ENCODE data around the gene MAGEB2.

MAGEB2 gene

DNA sequence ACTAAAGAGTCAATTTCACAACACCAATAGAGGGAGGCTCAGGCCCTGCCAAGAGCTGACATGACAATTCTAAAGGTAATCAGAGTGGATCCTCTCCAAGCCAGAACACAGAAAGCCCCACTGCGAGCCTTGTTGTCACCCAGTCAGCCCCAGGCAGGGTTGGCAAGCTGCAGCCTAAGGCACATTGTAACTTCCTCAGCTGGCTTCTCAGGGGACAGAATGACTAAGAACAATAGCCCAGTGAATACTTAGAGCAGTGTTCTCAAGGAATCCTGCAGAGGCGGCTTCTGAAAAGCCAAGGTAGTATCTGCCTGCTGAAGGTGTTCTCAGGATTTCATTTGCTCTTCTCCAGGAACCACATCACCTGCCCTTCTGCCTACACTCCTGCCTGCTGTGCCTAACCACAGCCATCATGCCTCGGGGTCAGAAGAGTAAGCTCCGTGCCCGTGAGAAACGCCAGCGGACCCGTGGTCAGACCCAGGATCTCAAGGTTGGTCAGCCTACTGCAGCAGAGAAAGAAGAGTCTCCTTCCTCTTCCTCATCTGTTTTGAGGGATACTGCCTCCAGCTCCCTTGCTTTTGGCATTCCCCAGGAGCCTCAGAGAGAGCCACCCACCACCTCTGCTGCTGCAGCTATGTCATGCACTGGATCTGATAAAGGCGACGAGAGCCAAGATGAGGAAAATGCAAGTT, 26.5 kb downstream of the MAGEB2 start, which contains the start of gene MAGEB4:
MAGEB4 (plus strand) TSS at position 277 of the 692 bp plus-strand sequence; CDS start at position 413, 136 bp downstream.
- DNase-seq (ENCODE audit: low read depth, low spot score): no peak
- no peak within 1 kb of the TSS for H3K4me3 ChIP-seq (ENCODE audit: low read depth, low read length)
- no peak for TF ChIP-seq CTCF (IDR thresholded peaks at IDR 0.05; ENCODE audit: low read depth, low read length)
- in situ Hi-C loops (cut with HindIII; ENCODE audit: low sequenced_read_pairs): no loop called here

- DNase-seq (ENCODE audit: low read depth, low spot score): no peak
- H3K4me3 ChIP-seq (ENCODE audit: low read depth, low read length): no peak within 1 kb of the TSS
- TF ChIP-seq CTCF (IDR thresholded peaks at IDR 0.05; ENCODE audit: low read depth, low read length): no peak
- in situ Hi-C loops (cut with HindIII; ENCODE audit: low sequenced_read_pairs): no loop called here
Measured at GRCh38 chrX:30246769-30247489, 31.6 kb downstream of the MAGEB2 start, which contains the start of gene MAGEB1. MAGEB1 (plus strand) TSS chrX:30247146; CDS start chrX:30250494, 3,348 bp downstream.

DNA sequence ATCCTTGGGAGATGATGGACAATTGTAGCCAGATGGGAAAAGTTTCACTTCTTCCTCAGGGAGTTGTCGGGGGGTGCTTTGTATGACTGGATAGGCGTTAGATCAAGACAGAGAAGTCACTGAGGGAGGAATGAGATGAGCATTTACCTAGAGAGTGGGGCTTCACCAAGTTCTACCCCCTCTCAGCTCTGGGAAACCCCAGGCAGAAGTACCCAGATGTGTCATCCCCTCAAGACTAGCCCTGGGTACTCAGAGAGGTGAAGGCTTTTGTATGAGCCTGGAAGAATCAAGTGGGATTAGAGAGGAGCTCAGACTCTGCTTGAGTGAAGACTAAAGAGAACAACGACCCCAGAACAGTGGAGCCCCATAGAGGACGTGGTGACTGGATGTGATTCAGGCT, 33.5 kb downstream of the MAGEB2 start:
- TF ChIP-seq CTCF (IDR thresholded peaks at IDR 0.05; ENCODE audit: low read depth, low read length): no peak
- in situ Hi-C loops (cut with HindIII; ENCODE audit: low sequenced_read_pairs): no loop called here
- no peak overlapping the region for H3K4me3 ChIP-seq (ENCODE audit: low read depth, low read length)
- DNase-seq (ENCODE audit: low read depth, low spot score): no peak

DNA sequence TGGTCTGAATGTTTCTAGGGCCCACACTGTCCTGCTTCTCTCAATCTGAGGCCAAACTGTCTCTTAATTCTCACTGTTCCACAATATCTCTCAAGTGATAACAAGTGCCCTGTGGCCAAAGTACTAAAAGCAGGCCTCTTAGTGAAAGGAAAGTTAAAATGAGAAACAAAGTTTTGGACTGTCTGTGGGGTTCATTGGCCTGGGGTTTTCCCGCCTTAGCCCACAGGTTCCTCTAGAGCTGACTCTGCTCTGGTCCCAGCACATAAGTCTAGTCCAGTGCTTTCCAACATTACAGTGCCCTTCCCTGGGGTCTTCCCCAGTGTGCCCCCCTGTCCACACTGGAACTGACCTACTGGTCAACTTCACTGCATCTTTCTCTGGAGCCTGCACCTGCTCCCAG, 37.9 kb downstream of the MAGEB2 start:
- in situ Hi-C loops (cut with HindIII; ENCODE audit: low sequenced_read_pairs): no loop called here
- no peak overlapping the region for H3K4me3 ChIP-seq (ENCODE audit: low read depth, low read length)
- no peak for TF ChIP-seq CTCF (IDR thresholded peaks at IDR 0.05; ENCODE audit: low read depth, low read length)
- no peak for DNase-seq (ENCODE audit: low read depth, low spot score)

DNA sequence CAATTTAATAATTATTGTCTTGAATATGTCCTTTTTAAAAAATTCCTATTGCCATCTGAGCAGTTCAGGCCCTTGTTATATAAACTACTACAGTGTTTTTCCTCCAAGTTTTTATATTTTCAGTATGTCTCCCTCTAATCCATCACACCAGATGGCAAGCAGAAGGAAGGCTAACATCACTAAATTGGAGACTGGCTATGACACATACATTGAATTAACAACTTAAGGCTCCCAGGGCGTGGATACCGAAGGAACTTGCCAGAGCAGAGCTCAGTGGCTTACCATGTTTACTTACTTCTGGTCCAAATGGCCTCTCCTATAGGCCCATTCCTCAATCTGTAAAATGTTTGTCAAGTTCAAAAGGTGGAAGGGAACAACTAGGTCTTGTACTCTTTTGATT, 44.6 kb downstream of the MAGEB2 start:
- TF ChIP-seq CTCF (IDR thresholded peaks at IDR 0.05; ENCODE audit: low read depth, low read length): no peak
- no peak overlapping the region for H3K4me3 ChIP-seq (ENCODE audit: low read depth, low read length)
- in situ Hi-C loops (cut with HindIII; ENCODE audit: low sequenced_read_pairs): no loop called here
- no peak for DNase-seq (ENCODE audit: low read depth, low spot score)

GRCh38 chrX:30261012-30261411, 45.6 kb downstream of the MAGEB2 start:
- DNase-seq (ENCODE audit: low read depth, low spot score): no peak

More at GRCh38 chrX:30261012-30261411, 45.6 kb downstream of the MAGEB2 start:
- no peak for TF ChIP-seq CTCF (IDR thresholded peaks at IDR 0.05; ENCODE audit: low read depth, low read length)
- H3K4me3 ChIP-seq (ENCODE audit: low read depth, low read length): no peak overlapping the region
- in situ Hi-C loops (cut with HindIII; ENCODE audit: low sequenced_read_pairs): no loop called here
